A673 (cell line): ENCODE data around the gene NEURL1. TPM values are rescaled to one million over a fixed set of nuclear protein-coding genes. Genes with fewer than 3 reads are reported as not detected.

Experiments used
- BruUV-seq: library from RNA; stranded (reverse); fragments of 400-500 nt; replicated peaks from 2 replicates; lab custom pipeline; 2021; lab: Mats Ljungman, UMichigan
- CTCF ChIA-PET: fragments of 300-600 bp; sonication (Branson Sonifier 250); formaldehyde crosslinking; loops from one replicate; lab custom pipeline; 2022; ENCODE audit warnings: antibody characterized with exemption; lab: Charles Lee
- POLR2A ChIA-PET: fragments of 300-600 bp; sonication (Branson Sonifier 250); formaldehyde crosslinking; loops from one replicate; lab custom pipeline; 2022; ENCODE audit warnings: antibody characterized with exemption; ENCODE audit not compliant: low non-redundant PET; lab: Charles Lee
- DNase-seq: peaks from one replicate; pipeline ENCODE4 v3.0.0-alpha.2; 2015; ENCODE audit warnings: low spot score
- H3K27ac ChIP-seq: fragments of 200-600 bp; sonication (generic); 2 replicates; pipeline ENCODE4 v1.5.1; 2016; ENCODE audit warnings: mixed run types, low read depth, mild to moderate bottlenecking, mixed read lengths, antibody characterized with exemption, low read length; ENCODE audit not compliant: poor library complexity, severe bottlenecking
- H3K27me3 ChIP-seq: fragments of 200-600 bp; sonication (generic); replicated peaks from 2 replicates; pipeline ENCODE4 v1.6.1; 2017; ENCODE audit warnings: mixed run types, low read depth, mild to moderate bottlenecking, mixed read lengths, antibody characterized with exemption, low read length; ENCODE audit not compliant: insufficient read depth, poor library complexity
- H3K36me3 ChIP-seq: fragments of 200-600 bp; sonication (generic); 2 replicates; pipeline ENCODE4 v1.6.1; 2016; ENCODE audit warnings: mixed run types, mild to moderate bottlenecking, mixed read lengths, antibody characterized with exemption, low read length; ENCODE audit not compliant: insufficient read depth, poor library complexity, severe bottlenecking
- H3K4me1 ChIP-seq: fragments of 200-600 bp; sonication (generic); 2 replicates; pipeline ENCODE4 v1.6.1; 2017; ENCODE audit warnings: mixed run types, mild to moderate bottlenecking, mixed read lengths, antibody characterized with exemption, low read length; ENCODE audit not compliant: insufficient read depth, poor library complexity, severe bottlenecking
- H3K4me3 ChIP-seq: fragments of 200-600 bp; sonication (generic); 2 replicates; pipeline ENCODE4 v1.5.1; 2016; ENCODE audit warnings: low read depth, mixed run types, mild to moderate bottlenecking, mixed read lengths, low read length; ENCODE audit not compliant: poor library complexity, severe bottlenecking
- H3K9me3 ChIP-seq: fragments of 200-600 bp; sonication (generic); 2 replicates; pipeline ENCODE4 v1.6.1; 2016; ENCODE audit warnings: mixed run types, low read depth, mild to moderate bottlenecking, mixed read lengths, antibody characterized with exemption, low read length; ENCODE audit not compliant: poor library complexity, severe bottlenecking
- CTCF ChIP-seq: fragments of 300-800, 200-600 bp; sonication (generic); conservative IDR thresholded peaks from 2 replicates; pipeline ENCODE4 v1.5.1; 2017; ENCODE audit warnings: low read depth, mild to moderate bottlenecking, antibody characterized with exemption, low read length, moderate library complexity, mixed read lengths
- EZH2 ChIP-seq: fragments of 200-600 bp; sonication (generic); IDR thresholded peaks from 2 replicates; pipeline ENCODE4 v1.6.1; 2017; ENCODE audit warnings: borderline replicate concordance, low read depth, mild to moderate bottlenecking, mixed read lengths, antibody characterized with exemption, low read length; ENCODE audit not compliant: poor library complexity, severe bottlenecking
- intact Hi-C: fragments of 100-400 bp; cut with micrococcal nuclease; formaldehyde crosslinking; loops from one replicate; pipeline ENCODE4 v1.10.0; 2022; ENCODE audit not compliant: unreplicated experiment
- total RNA-seq: library from RNA; stranded (reverse); gene quantifications from 2 replicates; pipeline ENCODE4 v1.2.3, GENCODE V29; 2021

NEURL1 gene
- total RNA-seq, 1 experiment from 2014 or later = 0.52 TPM

GRCh38 chr10:103542764-103543616 is 49.5 kb downstream of the NEURL1 start:
- H3K36me3 ChIP-seq = no peaks in the 10 kb centered on the region
- H3K27ac ChIP-seq = peak overlapping the region; percentile 73
- peak; percentile 98 for DNase-seq
- no peak overlapping the region for H3K4me3 ChIP-seq
- ChIA-PET CTCF (interaction anchor here (0.5 to 1.1 kb wide), 6 partner anchors 34 to 313 kb away, joined by 3 to 8 read pairs (median 4); partner anchors contain the start of gene NEURL1), POLR2A (interaction anchor here (0.6 to 1.0 kb wide), 3 partner anchors 50 to 265 kb away, joined by 4 to 5 read pairs (median 4); partner anchors contain the start of gene NEURL1)
- BruUV-seq = no TSS peak
- no peaks in the 10 kb centered on the region for H3K27me3 ChIP-seq
- peaks cover 32% of the 10 kb centered on the region for H3K4me1 ChIP-seq
- intact Hi-C loops = no loop called here
- peak; percentile 87 for TF ChIP-seq CTCF
- TF ChIP-seq EZH2 = no peak
- H3K9me3 ChIP-seq = no peaks in the 10 kb centered on the region

- no peak for DNase-seq
- Histone ChIP-seq H3K9me3 (no peaks in the 10 kb centered on the region), H3K27ac (no peak overlapping the region), H3K4me1 (peaks cover 32% of the 10 kb centered on the region), H3K27me3 (no peaks in the 10 kb centered on the region), H3K36me3 (no peaks in the 10 kb centered on the region), H3K4me3 (no peak overlapping the region)
- CTCF ChIA-PET = interaction anchor here (0.7 to 0.8 kb wide), 2 partner anchors 33 to 62 kb away, joined by 3 to 5 read pairs; no protein-coding TSS in a partner anchor
- BruUV-seq = no TSS peak
- TF ChIP-seq CTCF = no peak
- TF ChIP-seq EZH2 = no peak
- POLR2A ChIA-PET = no interaction called here
- intact Hi-C loops = no loop called here
Observed at GRCh38 chr10:103543617-103544525, 50.4 kb downstream of the NEURL1 start.

- Histone ChIP-seq H3K9me3 (no peaks in the 10 kb centered on the region), H3K4me3 (no peak overlapping the region), H3K4me1 (peaks cover 32% of the 10 kb centered on the region), H3K27me3 (no peaks in the 10 kb centered on the region), H3K36me3 (no peaks in the 10 kb centered on the region), H3K27ac (no peak overlapping the region)
- intact Hi-C loops = no loop called here
- POLR2A ChIA-PET = no interaction called here
- DNase-seq = no peak
- CTCF ChIA-PET = no interaction called here
- BruUV-seq = no TSS peak
- TF ChIP-seq EZH2 (no peak), CTCF (no peak)
Observed at GRCh38 chr10:103544657-103545310, 51.3 kb downstream of the NEURL1 start.
